WTC11 (cell line): ENCODE measurements around the gene CACHD1. TPM values are rescaled to one million over a fixed set of nuclear protein-coding genes. Genes with fewer than 3 reads are reported as not detected.
"Not testable (repeated sequence)": the region's sequence is repeated elsewhere in the genome, so short reads cannot be mapped to it uniquely, and the experiment has no call there.

Source experiments
- ATAC-seq: fragments of 200-7000 bp; cut with Tn5 transposase; 2 replicates; pipeline ENCODE4 v1.10.0; 2021; ENCODE audit warnings: mild to moderate bottlenecking, moderate library complexity
- CTCF ChIA-PET: fragments of 300-600 bp; sonication (Branson Sonifier 250); formaldehyde crosslinking; loops from one replicate; lab custom pipeline; 2021; ENCODE audit warnings: antibody characterized with exemption; lab: Charles Lee
- POLR2A ChIA-PET: fragments of 350-600 bp; sonication (Branson Sonifier 250); formaldehyde crosslinking; loops from one replicate; lab custom pipeline; 2021; ENCODE audit warnings: antibody characterized with exemption; lab: Charles Lee
- DNase-seq: peaks from one replicate; pipeline ENCODE4 v3.0.0; 2021; ENCODE audit warnings: low spot score
- H3K27ac Mint-ChIP-seq: 2 replicates; pipeline ENCODE4 v1.8.0; 2021; ENCODE audit warnings: mixed read lengths
- H3K27me3 Mint-ChIP-seq: 2 replicates; pipeline ENCODE4 v1.8.0; 2021; ENCODE audit warnings: low read depth, mild to moderate bottlenecking, moderate library complexity, mixed read lengths
- H3K36me3 Mint-ChIP-seq: 2 replicates; pipeline ENCODE4 v1.8.0; 2021; ENCODE audit warnings: mixed read lengths
- H3K4me1 Mint-ChIP-seq: 2 replicates; pipeline ENCODE4 v1.8.0; 2022; ENCODE audit warnings: mixed read lengths
- H3K4me3 Mint-ChIP-seq: 2 replicates; pipeline ENCODE4 v1.8.0; 2021; ENCODE audit warnings: mild to moderate bottlenecking, moderate library complexity, mixed read lengths
- H3K9me3 Mint-ChIP-seq: 2 replicates; pipeline ENCODE4 v1.8.0; 2021; ENCODE audit warnings: mixed read lengths
- ATF1 ChIP-seq: sonication (generic); formaldehyde crosslinking; IDR thresholded peaks from 2 replicates; pipeline ENCODE4 v1.8.1; 2023; ENCODE audit warnings: mild to moderate bottlenecking, moderate library complexity, missing genetic modification reagents
- FOXP1 ChIP-seq: sonication (generic); formaldehyde crosslinking; IDR thresholded peaks from 2 replicates; pipeline ENCODE4 v1.8.0; 2022; ENCODE audit warnings: missing genetic modification reagents, mild to moderate bottlenecking, moderate library complexity, borderline replicate concordance
- HMGA2 ChIP-seq: fragments of 250-450 bp; sonication (Bioruptor Pico); IDR thresholded peaks from 2 replicates; pipeline ENCODE4 v1.4.0; 2021; ENCODE audit warnings: mild to moderate bottlenecking, moderate library complexity
- IRF2 ChIP-seq: sonication (generic); formaldehyde crosslinking; IDR thresholded peaks from 2 replicates; pipeline ENCODE4 v1.8.0; 2022; ENCODE audit warnings: low read depth, missing genetic modification reagents, borderline replicate concordance
- KAT7 ChIP-seq: sonication (generic); formaldehyde crosslinking; IDR thresholded peaks from 2 replicates; pipeline ENCODE4 v1.8.1; 2023; ENCODE audit warnings: missing genetic modification reagents, mild to moderate bottlenecking, borderline replicate concordance
- NFATC4 ChIP-seq: fragments of 250-450 bp; sonication (Bioruptor Pico); IDR thresholded peaks from 2 replicates; pipeline ENCODE4 v1.9.0; 2021; ENCODE audit warnings: mild to moderate bottlenecking
- NFYB ChIP-seq: sonication (generic); formaldehyde crosslinking; conservative IDR thresholded peaks from 2 replicates; pipeline ENCODE4 v1.8.0; 2022; ENCODE audit warnings: low read depth, missing genetic modification reagents
- NR3C1 ChIP-seq: sonication (generic); formaldehyde crosslinking; conservative IDR thresholded peaks from 2 replicates; pipeline ENCODE4 v1.8.1; 2023; ENCODE audit warnings: low read depth, mild to moderate bottlenecking, missing genetic modification reagents
- ZNF121 ChIP-seq: sonication (generic); formaldehyde crosslinking; IDR thresholded peaks from 2 replicates; pipeline ENCODE4 v1.8.0; 2023; ENCODE audit warnings: missing genetic modification reagents
- ZNF423 ChIP-seq: fragments of 250-450 bp; sonication (Bioruptor Pico); IDR thresholded peaks from 2 replicates; pipeline ENCODE4 v2.1.2; 2022; ENCODE audit warnings: mild to moderate bottlenecking, moderate library complexity
- total RNA-seq: library from RNA; stranded (reverse); gene quantifications from 3 replicates; pipeline ENCODE4 v1.2.3, GENCODE V29; 2021
- TF ChIP-seq, protein P1 (sequence below): sonication (generic); formaldehyde crosslinking; IDR thresholded peaks from 2 replicates; pipeline ENCODE4 v1.8.1; 2022; ENCODE audit warnings: mild to moderate bottlenecking, moderate library complexity, missing genetic modification reagents
- TF ChIP-seq, protein P2 (sequence below): sonication (generic); formaldehyde crosslinking; IDR thresholded peaks from 2 replicates; pipeline ENCODE4 v1.8.1; 2023; ENCODE audit warnings: mild to moderate bottlenecking, moderate library complexity, missing genetic modification reagents
- TF ChIP-seq, protein P3 (sequence below): sonication (generic); formaldehyde crosslinking; IDR thresholded peaks from 2 replicates; pipeline ENCODE4 v1.8.0; 2023; ENCODE audit warnings: mild to moderate bottlenecking, missing genetic modification reagents
- TF ChIP-seq, protein P4 (sequence below): sonication (generic); formaldehyde crosslinking; IDR thresholded peaks from 2 replicates; pipeline ENCODE4 v1.8.1; 2022; ENCODE audit warnings: low read depth, mild to moderate bottlenecking, moderate library complexity, missing genetic modification reagents, borderline replicate concordance
- TF ChIP-seq, protein P5 (sequence below): fragments of 250-450 bp; sonication (Bioruptor Pico); IDR thresholded peaks from 2 replicates; pipeline ENCODE4 v1.9.0; 2021; ENCODE audit warnings: mild to moderate bottlenecking
- TF ChIP-seq, protein P6 (sequence below): sonication (generic); formaldehyde crosslinking; IDR thresholded peaks from 2 replicates; pipeline ENCODE4 v1.8.0; 2022; ENCODE audit warnings: missing genetic modification reagents
- TF ChIP-seq, protein P7 (sequence below): sonication (generic); formaldehyde crosslinking; IDR thresholded peaks from 2 replicates; pipeline ENCODE4 v1.8.1; 2022; ENCODE audit warnings: low read depth, missing genetic modification reagents, borderline replicate concordance

Gene CACHD1
- total RNA-seq, 1 experiment from 2014 or later: 26.3 TPM

DNA sequence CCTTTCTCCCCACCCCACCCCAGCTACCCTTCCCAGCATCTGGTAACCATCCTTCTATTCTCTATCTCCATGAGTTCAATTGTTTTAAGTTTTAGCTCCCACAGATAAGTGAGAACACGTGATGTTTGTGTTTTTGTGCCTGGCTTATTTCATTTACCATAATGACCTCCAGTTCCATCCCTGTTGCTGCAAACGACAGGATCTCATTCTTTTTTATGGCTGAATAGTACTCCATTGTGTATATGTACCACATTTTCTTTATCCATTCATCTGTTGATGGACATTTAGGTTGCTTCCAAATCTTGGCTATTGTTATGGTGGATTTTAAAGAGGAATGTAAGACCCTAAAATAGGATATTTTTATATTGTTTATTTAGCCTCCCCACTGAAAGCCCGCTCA is 232.7 kb downstream of the CACHD1 start:
- DNase-seq, H3K27me3 Mint-ChIP-seq, H3K4me3 Mint-ChIP-seq, H3K27ac Mint-ChIP-seq, H3K36me3 Mint-ChIP-seq, POLR2A ChIA-PET, CTCF ChIA-PET, H3K9me3 Mint-ChIP-seq, ATAC-seq: not testable (repeated sequence)
- peaks cover 11% of the 10 kb centered on the region for H3K4me1 Mint-ChIP-seq

DNA sequence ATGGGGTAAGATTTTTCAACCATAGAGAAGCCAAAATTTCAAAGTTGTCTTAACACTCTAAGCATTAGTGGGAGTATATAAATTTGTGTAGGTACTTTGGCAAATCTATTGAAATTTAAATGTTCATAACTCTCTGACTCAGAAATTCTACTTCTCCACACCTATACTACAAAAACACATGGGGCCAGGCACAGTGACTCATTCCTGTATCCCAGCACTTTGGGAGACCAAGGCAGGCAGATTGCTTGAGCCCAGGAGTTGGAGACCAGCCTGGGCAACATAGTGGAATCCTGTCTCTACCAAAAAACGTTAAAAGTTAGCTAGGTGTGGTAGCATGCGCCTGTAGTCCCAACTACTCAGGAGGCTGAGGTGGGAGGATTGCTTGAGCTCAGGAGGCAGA is 233.7 kb downstream of the CACHD1 start:
- Mint-ChIP-seq H3K4me3 (no peak overlapping the region), H3K27ac (no peak overlapping the region), H3K9me3 (peaks cover 6% of the 10 kb centered on the region), H3K27me3 (no peaks in the 10 kb centered on the region; the same call in 1 of the 2 replicates), H3K4me1 (peaks cover 11% of the 10 kb centered on the region), H3K36me3 (no peaks in the 10 kb centered on the region)
- no peak for ATAC-seq
- ChIA-PET POLR2A (no interaction called here), CTCF (no interaction called here)
- TF ChIP-seq, protein P1, sequence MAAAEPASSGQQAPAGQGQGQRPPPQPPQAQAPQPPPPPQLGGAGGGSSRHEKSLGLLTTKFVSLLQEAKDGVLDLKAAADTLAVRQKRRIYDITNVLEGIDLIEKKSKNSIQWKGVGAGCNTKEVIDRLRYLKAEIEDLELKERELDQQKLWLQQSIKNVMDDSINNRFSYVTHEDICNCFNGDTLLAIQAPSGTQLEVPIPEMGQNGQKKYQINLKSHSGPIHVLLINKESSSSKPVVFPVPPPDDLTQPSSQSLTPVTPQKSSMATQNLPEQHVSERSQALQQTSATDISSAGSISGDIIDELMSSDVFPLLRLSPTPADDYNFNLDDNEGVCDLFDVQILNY (CRISPR knock-in tag): no peak
- no peak for TF ChIP-seq NR3C1 (CRISPR knock-in tag)
- TF ChIP-seq HMGA2 (CRISPR knock-in tag): no peak
- no peak for TF ChIP-seq IRF2 (CRISPR knock-in tag)
- no peak for TF ChIP-seq KAT7 (CRISPR knock-in tag)
- TF ChIP-seq, protein P2, sequence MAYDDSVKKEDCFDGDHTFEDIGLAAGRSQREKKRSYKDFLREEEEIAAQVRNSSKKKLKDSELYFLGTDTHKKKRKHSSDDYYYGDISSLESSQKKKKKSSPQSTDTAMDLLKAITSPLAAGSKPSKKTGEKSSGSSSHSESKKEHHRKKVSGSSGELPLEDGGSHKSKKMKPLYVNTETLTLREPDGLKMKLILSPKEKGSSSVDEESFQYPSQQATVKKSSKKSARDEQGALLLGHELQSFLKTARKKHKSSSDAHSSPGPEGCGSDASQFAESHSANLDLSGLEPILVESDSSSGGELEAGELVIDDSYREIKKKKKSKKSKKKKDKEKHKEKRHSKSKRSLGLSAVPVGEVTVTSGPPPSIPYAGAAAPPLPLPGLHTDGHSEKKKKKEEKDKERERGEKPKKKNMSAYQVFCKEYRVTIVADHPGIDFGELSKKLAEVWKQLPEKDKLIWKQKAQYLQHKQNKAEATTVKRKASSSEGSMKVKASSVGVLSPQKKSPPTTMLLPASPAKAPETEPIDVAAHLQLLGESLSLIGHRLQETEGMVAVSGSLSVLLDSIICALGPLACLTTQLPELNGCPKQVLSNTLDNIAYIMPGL (CRISPR knock-in tag): no peak
- TF ChIP-seq NFATC4: no peak
- no peak for TF ChIP-seq NFYB (CRISPR knock-in tag)
- DNase-seq: no peak

DNA sequence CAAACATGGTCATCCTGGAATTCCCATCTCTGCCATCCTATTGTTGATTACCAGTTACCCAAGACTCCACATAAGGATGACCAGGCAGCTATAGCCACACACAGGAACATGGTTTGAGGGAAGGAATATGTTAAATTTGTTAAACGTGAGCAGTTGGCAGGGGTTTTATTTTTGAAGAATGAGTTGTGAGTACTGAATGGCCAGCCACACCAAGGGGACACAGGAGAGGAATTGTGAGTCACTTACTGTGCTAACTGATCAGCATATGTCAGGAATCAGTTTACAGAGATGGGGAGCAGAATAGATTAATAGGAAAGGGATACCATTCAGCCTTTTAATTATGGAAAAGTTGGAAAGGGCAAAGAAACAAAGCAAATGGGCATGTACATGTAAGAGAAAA is 235.7 kb downstream of the CACHD1 start:
- Mint-ChIP-seq H3K36me3 (no peaks in the 10 kb centered on the region), H3K4me1 (0 out of 2 replicates have a peak, but pooled peaks cover 2% of the 10 kb centered on the region), H3K27me3 (no peaks in the 10 kb centered on the region), H3K27ac (no peak overlapping the region), H3K9me3 (peaks cover 6% of the 10 kb centered on the region), H3K4me3 (no peak overlapping the region)
- POLR2A ChIA-PET: no interaction called here
- no peak for ATAC-seq
- DNase-seq: no peak
- CTCF ChIA-PET: no interaction called here
- no peak for TF ChIP-seq ZNF423 (CRISPR knock-in tag)
- TF ChIP-seq, protein P3, sequence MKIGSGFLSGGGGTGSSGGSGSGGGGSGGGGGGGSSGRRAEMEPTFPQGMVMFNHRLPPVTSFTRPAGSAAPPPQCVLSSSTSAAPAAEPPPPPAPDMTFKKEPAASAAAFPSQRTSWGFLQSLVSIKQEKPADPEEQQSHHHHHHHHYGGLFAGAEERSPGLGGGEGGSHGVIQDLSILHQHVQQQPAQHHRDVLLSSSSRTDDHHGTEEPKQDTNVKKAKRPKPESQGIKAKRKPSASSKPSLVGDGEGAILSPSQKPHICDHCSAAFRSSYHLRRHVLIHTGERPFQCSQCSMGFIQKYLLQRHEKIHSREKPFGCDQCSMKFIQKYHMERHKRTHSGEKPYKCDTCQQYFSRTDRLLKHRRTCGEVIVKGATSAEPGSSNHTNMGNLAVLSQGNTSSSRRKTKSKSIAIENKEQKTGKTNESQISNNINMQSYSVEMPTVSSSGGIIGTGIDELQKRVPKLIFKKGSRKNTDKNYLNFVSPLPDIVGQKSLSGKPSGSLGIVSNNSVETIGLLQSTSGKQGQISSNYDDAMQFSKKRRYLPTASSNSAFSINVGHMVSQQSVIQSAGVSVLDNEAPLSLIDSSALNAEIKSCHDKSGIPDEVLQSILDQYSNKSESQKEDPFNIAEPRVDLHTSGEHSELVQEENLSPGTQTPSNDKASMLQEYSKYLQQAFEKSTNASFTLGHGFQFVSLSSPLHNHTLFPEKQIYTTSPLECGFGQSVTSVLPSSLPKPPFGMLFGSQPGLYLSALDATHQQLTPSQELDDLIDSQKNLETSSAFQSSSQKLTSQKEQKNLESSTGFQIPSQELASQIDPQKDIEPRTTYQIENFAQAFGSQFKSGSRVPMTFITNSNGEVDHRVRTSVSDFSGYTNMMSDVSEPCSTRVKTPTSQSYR (CRISPR knock-in tag): no peak
- TF ChIP-seq, protein P4, sequence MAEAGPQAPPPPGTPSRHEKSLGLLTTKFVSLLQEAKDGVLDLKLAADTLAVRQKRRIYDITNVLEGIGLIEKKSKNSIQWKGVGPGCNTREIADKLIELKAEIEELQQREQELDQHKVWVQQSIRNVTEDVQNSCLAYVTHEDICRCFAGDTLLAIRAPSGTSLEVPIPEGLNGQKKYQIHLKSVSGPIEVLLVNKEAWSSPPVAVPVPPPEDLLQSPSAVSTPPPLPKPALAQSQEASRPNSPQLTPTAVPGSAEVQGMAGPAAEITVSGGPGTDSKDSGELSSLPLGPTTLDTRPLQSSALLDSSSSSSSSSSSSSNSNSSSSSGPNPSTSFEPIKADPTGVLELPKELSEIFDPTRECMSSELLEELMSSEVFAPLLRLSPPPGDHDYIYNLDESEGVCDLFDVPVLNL: no peak
- TF ChIP-seq NFATC4: no peak
- TF ChIP-seq, protein P5, sequence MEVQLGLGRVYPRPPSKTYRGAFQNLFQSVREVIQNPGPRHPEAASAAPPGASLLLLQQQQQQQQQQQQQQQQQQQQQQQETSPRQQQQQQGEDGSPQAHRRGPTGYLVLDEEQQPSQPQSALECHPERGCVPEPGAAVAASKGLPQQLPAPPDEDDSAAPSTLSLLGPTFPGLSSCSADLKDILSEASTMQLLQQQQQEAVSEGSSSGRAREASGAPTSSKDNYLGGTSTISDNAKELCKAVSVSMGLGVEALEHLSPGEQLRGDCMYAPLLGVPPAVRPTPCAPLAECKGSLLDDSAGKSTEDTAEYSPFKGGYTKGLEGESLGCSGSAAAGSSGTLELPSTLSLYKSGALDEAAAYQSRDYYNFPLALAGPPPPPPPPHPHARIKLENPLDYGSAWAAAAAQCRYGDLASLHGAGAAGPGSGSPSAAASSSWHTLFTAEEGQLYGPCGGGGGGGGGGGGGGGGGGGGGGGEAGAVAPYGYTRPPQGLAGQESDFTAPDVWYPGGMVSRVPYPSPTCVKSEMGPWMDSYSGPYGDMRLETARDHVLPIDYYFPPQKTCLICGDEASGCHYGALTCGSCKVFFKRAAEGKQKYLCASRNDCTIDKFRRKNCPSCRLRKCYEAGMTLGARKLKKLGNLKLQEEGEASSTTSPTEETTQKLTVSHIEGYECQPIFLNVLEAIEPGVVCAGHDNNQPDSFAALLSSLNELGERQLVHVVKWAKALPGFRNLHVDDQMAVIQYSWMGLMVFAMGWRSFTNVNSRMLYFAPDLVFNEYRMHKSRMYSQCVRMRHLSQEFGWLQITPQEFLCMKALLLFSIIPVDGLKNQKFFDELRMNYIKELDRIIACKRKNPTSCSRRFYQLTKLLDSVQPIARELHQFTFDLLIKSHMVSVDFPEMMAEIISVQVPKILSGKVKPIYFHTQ (CRISPR knock-in tag): no peak
- no peak for TF ChIP-seq FOXP1 (CRISPR knock-in tag)
- TF ChIP-seq IRF2 (CRISPR knock-in tag): no peak
- TF ChIP-seq, protein P6, sequence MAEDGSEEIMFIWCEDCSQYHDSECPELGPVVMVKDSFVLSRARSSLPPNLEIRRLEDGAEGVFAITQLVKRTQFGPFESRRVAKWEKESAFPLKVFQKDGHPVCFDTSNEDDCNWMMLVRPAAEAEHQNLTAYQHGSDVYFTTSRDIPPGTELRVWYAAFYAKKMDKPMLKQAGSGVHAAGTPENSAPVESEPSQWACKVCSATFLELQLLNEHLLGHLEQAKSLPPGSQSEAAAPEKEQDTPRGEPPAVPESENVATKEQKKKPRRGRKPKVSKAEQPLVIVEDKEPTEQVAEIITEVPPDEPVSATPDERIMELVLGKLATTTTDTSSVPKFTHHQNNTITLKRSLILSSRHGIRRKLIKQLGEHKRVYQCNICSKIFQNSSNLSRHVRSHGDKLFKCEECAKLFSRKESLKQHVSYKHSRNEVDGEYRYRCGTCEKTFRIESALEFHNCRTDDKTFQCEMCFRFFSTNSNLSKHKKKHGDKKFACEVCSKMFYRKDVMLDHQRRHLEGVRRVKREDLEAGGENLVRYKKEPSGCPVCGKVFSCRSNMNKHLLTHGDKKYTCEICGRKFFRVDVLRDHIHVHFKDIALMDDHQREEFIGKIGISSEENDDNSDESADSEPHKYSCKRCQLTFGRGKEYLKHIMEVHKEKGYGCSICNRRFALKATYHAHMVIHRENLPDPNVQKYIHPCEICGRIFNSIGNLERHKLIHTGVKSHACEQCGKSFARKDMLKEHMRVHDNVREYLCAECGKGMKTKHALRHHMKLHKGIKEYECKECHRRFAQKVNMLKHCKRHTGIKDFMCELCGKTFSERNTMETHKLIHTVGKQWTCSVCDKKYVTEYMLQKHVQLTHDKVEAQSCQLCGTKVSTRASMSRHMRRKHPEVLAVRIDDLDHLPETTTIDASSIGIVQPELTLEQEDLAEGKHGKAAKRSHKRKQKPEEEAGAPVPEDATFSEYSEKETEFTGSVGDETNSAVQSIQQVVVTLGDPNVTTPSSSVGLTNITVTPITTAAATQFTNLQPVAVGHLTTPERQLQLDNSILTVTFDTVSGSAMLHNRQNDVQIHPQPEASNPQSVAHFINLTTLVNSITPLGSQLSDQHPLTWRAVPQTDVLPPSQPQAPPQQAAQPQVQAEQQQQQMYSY (CRISPR knock-in tag): no peak
- TF ChIP-seq, protein P7, sequence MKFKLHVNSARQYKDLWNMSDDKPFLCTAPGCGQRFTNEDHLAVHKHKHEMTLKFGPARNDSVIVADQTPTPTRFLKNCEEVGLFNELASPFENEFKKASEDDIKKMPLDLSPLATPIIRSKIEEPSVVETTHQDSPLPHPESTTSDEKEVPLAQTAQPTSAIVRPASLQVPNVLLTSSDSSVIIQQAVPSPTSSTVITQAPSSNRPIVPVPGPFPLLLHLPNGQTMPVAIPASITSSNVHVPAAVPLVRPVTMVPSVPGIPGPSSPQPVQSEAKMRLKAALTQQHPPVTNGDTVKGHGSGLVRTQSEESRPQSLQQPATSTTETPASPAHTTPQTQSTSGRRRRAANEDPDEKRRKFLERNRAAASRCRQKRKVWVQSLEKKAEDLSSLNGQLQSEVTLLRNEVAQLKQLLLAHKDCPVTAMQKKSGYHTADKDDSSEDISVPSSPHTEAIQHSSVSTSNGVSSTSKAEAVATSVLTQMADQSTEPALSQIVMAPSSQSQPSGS (CRISPR knock-in tag): no peak
- no peak for TF ChIP-seq ATF1
- no peak for TF ChIP-seq ZNF121 (CRISPR knock-in tag)
